HepG2 (cell line): ENCODE measurements around the gene MMP25. TPM values are rescaled to one million over a fixed set of nuclear protein-coding genes. Genes with fewer than 3 reads are reported as not detected.

Source experiments
- MTA3 ChIP-seq: sonication (generic); formaldehyde crosslinking; IDR thresholded peaks from 2 replicates; pipeline ENCODE4 v1.4.0; 2020; ENCODE audit warnings: missing genetic modification reagents
- NFKBIZ ChIP-seq: IDR thresholded peaks from 2 replicates; pipeline ENCODE4 v1.6.1; 2018; ENCODE audit warnings: missing genetic modification reagents, missing compliant biosample characterization
- RARA ChIP-seq: IDR thresholded peaks from 2 replicates; pipeline ENCODE4 v1.6.1; 2016; ENCODE audit warnings: missing genetic modification reagents, missing compliant biosample characterization
- SIX4 ChIP-seq: sonication (generic); formaldehyde crosslinking; IDR thresholded peaks from 2 replicates; pipeline ENCODE4 v1.4.0; 2020; ENCODE audit warnings: missing genetic modification reagents
- SRF ChIP-seq: IDR thresholded peaks from 2 replicates; pipeline ENCODE4 v1.6.1; 2011; ENCODE audit warnings: mild to moderate bottlenecking, low read depth, low read length, moderate library complexity
- TRIM24 ChIP-seq: sonication (generic); formaldehyde crosslinking; IDR thresholded peaks from 2 replicates; pipeline ENCODE4 v1.8.0; 2022; ENCODE audit warnings: mild to moderate bottlenecking, missing genetic modification reagents
- U2AF2 ChIP-seq: fragments of 200-400 bp; formaldehyde crosslinking; IDR thresholded peaks from 2 replicates; pipeline ENCODE4 v1.6.1; 2017; ENCODE audit warnings: low read depth, mild to moderate bottlenecking, low read length
- ZBTB3 ChIP-seq: sonication (generic); formaldehyde crosslinking; IDR thresholded peaks from 2 replicates; pipeline ENCODE4 v1.4.0; 2020; ENCODE audit warnings: low read depth, mild to moderate bottlenecking, moderate library complexity, missing genetic modification reagents, borderline replicate concordance
- ZBTB38 ChIP-seq: sonication (generic); formaldehyde crosslinking; IDR thresholded peaks from 2 replicates; pipeline ENCODE4 v1.5.1; 2020; ENCODE audit warnings: mild to moderate bottlenecking, missing genetic modification reagents
- ZFY ChIP-seq: sonication (generic); formaldehyde crosslinking; IDR thresholded peaks from 2 replicates; pipeline ENCODE4 v1.4.0; 2020; ENCODE audit warnings: missing genetic modification reagents
- ZNF136 ChIP-seq: sonication (generic); formaldehyde crosslinking; IDR thresholded peaks from 2 replicates; pipeline ENCODE4 v1.8.1; 2022; ENCODE audit warnings: low read depth, mild to moderate bottlenecking, moderate library complexity, missing genetic modification reagents
- ZNF251 ChIP-seq: sonication (generic); formaldehyde crosslinking; IDR thresholded peaks from 2 replicates; pipeline ENCODE4 v1.9.0; 2021; ENCODE audit warnings: mild to moderate bottlenecking, missing genetic modification reagents
- ZNF296 ChIP-seq: sonication (generic); formaldehyde crosslinking; conservative IDR thresholded peaks from 2 replicates; pipeline ENCODE4 v1.5.0; 2020; ENCODE audit warnings: mild to moderate bottlenecking, missing genetic modification reagents
- ZNF468 ChIP-seq: sonication (generic); formaldehyde crosslinking; IDR thresholded peaks from 2 replicates; pipeline ENCODE4 v1.8.0; 2022; ENCODE audit warnings: mild to moderate bottlenecking, moderate library complexity, missing genetic modification reagents
- ZNF660 ChIP-seq: sonication (generic); formaldehyde crosslinking; IDR thresholded peaks from 2 replicates; pipeline ENCODE4 v1.5.1; 2020; ENCODE audit warnings: mild to moderate bottlenecking, low read depth, missing genetic modification reagents, borderline replicate concordance
- ZNF777 ChIP-seq: sonication (generic); formaldehyde crosslinking; IDR thresholded peaks from 2 replicates; pipeline ENCODE4 v1.4.0; 2020; ENCODE audit warnings: missing genetic modification reagents
- ZSCAN30 ChIP-seq: sonication (generic); formaldehyde crosslinking; IDR thresholded peaks from 2 replicates; pipeline ENCODE4 v1.5.0; 2020; ENCODE audit warnings: mild to moderate bottlenecking, missing genetic modification reagents
- polyA plus RNA-seq, 8 experiments: library from polyadenylated mRNA; depleted of rRNA in 3 of 8; stranded (reverse) in 7 of 8; unstranded in 1 of 8; fragments of >200 nt; fragmentation: Illumina TruSeq in 4 of 8; extraction: Trizol in 4 of 8; gene quantifications; 2 replicates each; pipeline versions ENCODE4 v1.2.1 to v1.2.3, GENCODE V29; 2011 to 2016; ENCODE audit warnings: low read depth in 4 of 8, missing spikeins in 1 of 8, mixed read lengths in 1 of 8; ENCODE audit not compliant: insufficient read depth in 1 of 8
- total RNA-seq, 5 experiments: library from RNA; depleted of rRNA; stranded (reverse); fragments of >200 nt; fragmentation: Illumina TruSeq; extraction: Trizol; gene quantifications; 2 replicates each; pipeline ENCODE4 v1.2.3, GENCODE V29; 2016; ENCODE audit warnings: low read depth in 1 of 5
- TF ChIP-seq, protein P1 (sequence below): sonication (generic); formaldehyde crosslinking; IDR thresholded peaks from 2 replicates; pipeline ENCODE4 v1.4.0; 2020; ENCODE audit warnings: missing genetic modification reagents, borderline replicate concordance
- TF ChIP-seq, protein P2 (sequence below): sonication (generic); formaldehyde crosslinking; IDR thresholded peaks from 2 replicates; pipeline ENCODE4 v1.4.0; 2020; ENCODE audit warnings: missing genetic modification reagents
- TF ChIP-seq, protein P3 (sequence below): sonication (generic); formaldehyde crosslinking; IDR thresholded peaks from 2 replicates; pipeline ENCODE4 v1.9.0; 2021; ENCODE audit warnings: missing genetic modification reagents, borderline replicate concordance
- TF ChIP-seq, protein P4 (sequence below): sonication (generic); formaldehyde crosslinking; IDR thresholded peaks from 2 replicates; pipeline ENCODE4 v1.4.0; 2020; ENCODE audit warnings: missing genetic modification reagents

MMP25 gene
- total and polyA plus RNA-seq, 2 of the 13 experiments (the other 11 are each of a cell fraction or from before 2014, with no cell fraction given), result 0.04 to 0.08 TPM

DNA sequence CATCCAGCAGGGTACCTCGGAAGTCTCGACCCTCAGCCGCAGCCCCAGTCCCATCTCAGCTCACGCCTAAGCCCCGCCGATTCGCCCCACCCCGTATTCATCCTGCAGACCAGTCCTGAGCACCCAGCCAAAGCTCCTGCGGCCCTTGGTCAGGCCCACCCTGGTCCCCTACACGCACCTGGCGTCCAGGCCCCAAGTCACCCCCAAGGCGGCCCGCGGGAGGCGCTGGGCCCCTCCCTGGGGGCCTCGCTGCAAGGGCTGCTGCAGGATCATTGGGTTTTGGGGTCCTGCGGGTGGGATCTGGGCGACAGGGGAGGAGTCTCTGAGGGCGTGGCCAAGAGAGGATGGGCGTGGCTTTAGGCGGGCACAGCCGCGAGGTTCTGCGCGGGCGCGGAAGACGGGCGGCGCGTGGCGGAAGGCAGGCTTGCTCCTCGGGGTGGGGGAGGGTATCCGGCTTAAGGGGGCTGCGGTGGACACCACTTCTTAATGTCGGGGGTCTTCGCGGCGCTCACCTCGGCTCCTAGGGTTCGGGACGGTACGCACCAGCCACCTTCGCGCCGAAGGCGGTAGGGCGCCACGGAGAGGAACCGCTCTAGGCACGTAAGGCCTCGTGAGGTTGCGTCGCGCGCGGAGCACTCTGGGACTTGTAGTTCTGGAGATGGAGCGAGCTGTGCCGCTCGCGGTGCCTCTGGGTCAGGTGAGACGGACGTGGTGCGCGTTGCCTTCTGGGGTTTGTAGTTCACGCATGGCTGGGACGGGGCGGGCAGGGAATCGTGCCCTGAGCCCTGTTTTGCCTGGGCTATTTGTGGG is 22.5 kb upstream of the MMP25 start, which contains the start of the genes HCFC1R1 and THOC6 (continued):
- TF ChIP-seq SRF, result no peak
- TF ChIP-seq, protein P1, sequence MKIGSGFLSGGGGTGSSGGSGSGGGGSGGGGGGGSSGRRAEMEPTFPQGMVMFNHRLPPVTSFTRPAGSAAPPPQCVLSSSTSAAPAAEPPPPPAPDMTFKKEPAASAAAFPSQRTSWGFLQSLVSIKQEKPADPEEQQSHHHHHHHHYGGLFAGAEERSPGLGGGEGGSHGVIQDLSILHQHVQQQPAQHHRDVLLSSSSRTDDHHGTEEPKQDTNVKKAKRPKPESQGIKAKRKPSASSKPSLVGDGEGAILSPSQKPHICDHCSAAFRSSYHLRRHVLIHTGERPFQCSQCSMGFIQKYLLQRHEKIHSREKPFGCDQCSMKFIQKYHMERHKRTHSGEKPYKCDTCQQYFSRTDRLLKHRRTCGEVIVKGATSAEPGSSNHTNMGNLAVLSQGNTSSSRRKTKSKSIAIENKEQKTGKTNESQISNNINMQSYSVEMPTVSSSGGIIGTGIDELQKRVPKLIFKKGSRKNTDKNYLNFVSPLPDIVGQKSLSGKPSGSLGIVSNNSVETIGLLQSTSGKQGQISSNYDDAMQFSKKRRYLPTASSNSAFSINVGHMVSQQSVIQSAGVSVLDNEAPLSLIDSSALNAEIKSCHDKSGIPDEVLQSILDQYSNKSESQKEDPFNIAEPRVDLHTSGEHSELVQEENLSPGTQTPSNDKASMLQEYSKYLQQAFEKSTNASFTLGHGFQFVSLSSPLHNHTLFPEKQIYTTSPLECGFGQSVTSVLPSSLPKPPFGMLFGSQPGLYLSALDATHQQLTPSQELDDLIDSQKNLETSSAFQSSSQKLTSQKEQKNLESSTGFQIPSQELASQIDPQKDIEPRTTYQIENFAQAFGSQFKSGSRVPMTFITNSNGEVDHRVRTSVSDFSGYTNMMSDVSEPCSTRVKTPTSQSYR (CRISPR knock-in tag), result peak; percentile 88
- TF ChIP-seq MTA3, result no peak
- TF ChIP-seq, protein P2, sequence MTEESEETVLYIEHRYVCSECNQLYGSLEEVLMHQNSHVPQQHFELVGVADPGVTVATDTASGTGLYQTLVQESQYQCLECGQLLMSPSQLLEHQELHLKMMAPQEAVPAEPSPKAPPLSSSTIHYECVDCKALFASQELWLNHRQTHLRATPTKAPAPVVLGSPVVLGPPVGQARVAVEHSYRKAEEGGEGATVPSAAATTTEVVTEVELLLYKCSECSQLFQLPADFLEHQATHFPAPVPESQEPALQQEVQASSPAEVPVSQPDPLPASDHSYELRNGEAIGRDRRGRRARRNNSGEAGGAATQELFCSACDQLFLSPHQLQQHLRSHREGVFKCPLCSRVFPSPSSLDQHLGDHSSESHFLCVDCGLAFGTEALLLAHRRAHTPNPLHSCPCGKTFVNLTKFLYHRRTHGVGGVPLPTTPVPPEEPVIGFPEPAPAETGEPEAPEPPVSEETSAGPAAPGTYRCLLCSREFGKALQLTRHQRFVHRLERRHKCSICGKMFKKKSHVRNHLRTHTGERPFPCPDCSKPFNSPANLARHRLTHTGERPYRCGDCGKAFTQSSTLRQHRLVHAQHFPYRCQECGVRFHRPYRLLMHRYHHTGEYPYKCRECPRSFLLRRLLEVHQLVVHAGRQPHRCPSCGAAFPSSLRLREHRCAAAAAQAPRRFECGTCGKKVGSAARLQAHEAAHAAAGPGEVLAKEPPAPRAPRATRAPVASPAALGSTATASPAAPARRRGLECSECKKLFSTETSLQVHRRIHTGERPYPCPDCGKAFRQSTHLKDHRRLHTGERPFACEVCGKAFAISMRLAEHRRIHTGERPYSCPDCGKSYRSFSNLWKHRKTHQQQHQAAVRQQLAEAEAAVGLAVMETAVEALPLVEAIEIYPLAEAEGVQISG (CRISPR knock-in tag), result peak; percentile 98
- TF ChIP-seq U2AF2, result no peak
- TF ChIP-seq ZFY (CRISPR knock-in tag), result peak; percentile 93
- TF ChIP-seq RARA (CRISPR knock-in tag), result no peak
- TF ChIP-seq, protein P3, sequence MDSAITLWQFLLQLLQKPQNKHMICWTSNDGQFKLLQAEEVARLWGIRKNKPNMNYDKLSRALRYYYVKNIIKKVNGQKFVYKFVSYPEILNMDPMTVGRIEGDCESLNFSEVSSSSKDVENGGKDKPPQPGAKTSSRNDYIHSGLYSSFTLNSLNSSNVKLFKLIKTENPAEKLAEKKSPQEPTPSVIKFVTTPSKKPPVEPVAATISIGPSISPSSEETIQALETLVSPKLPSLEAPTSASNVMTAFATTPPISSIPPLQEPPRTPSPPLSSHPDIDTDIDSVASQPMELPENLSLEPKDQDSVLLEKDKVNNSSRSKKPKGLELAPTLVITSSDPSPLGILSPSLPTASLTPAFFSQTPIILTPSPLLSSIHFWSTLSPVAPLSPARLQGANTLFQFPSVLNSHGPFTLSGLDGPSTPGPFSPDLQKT (CRISPR knock-in tag), result no peak
- peak; percentile 59; the same call in 1 of the 2 replicates for TF ChIP-seq SIX4 (CRISPR knock-in tag)
- no peak for TF ChIP-seq ZNF660 (CRISPR knock-in tag)
- TF ChIP-seq ZNF251 (CRISPR knock-in tag), result no peak
- peak; percentile 41; the same call in 1 of the 2 replicates for TF ChIP-seq NFKBIZ (CRISPR knock-in tag)
- peak; percentile 84 for TF ChIP-seq ZNF777 (CRISPR knock-in tag)
- TF ChIP-seq ZBTB38 (CRISPR knock-in tag), result peak; percentile 51
- TF ChIP-seq ZBTB3 (CRISPR knock-in tag), result no peak
- 0 out of 2 replicates have a peak, but pooled peaks have one; percentile 57 for TF ChIP-seq ZNF136 (CRISPR knock-in tag)
- TF ChIP-seq, protein P4, sequence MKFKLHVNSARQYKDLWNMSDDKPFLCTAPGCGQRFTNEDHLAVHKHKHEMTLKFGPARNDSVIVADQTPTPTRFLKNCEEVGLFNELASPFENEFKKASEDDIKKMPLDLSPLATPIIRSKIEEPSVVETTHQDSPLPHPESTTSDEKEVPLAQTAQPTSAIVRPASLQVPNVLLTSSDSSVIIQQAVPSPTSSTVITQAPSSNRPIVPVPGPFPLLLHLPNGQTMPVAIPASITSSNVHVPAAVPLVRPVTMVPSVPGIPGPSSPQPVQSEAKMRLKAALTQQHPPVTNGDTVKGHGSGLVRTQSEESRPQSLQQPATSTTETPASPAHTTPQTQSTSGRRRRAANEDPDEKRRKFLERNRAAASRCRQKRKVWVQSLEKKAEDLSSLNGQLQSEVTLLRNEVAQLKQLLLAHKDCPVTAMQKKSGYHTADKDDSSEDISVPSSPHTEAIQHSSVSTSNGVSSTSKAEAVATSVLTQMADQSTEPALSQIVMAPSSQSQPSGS, result peak; percentile 77; the same call in 1 of the 2 replicates
- 0 out of 2 replicates have a peak, but pooled peaks have one; percentile 16 for TF ChIP-seq ZSCAN30 (CRISPR knock-in tag)
- TF ChIP-seq TRIM24, result no peak
- no peak for TF ChIP-seq ZNF468 (CRISPR knock-in tag)
- TF ChIP-seq ZNF296 (CRISPR knock-in tag), result no peak
